Measurements from ENCODE around the gene NAV2.

Gene NAV2

DNA sequence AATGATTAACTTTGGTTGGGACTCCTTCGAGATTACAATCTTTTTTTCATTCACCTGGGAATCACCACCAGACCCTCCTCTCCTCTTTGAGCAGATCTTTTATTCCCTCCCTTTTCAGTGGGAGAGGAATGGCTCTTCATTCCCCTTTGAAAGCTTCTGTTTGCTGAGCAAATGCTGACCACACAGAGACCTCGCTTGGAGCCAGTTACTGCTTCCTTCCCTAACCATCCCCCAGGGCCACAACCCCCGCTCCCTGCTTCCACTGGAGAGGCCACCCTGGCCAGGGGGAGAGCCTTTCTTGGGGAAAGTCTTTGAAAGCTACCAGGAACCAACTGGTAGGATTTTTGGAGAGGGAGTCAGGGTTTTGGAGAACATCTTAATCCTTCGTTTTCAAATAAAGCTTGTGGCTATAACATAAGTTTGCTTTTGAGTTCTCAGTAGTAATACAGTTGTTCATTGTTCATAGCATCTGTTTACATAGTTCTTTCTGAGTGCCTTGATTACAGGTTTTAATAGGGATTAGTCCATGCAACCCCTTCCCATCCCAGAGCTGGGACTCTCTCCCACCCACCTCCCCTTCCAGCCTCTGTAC, 309.2 kb downstream of the NAV2 start:
- no peak for DNase-seq (ENCODE audit: low read depth)
- H3K4me3 ChIP-seq (ENCODE audit: low read length) = no peak overlapping the region
- TF ChIP-seq, protein P1, sequence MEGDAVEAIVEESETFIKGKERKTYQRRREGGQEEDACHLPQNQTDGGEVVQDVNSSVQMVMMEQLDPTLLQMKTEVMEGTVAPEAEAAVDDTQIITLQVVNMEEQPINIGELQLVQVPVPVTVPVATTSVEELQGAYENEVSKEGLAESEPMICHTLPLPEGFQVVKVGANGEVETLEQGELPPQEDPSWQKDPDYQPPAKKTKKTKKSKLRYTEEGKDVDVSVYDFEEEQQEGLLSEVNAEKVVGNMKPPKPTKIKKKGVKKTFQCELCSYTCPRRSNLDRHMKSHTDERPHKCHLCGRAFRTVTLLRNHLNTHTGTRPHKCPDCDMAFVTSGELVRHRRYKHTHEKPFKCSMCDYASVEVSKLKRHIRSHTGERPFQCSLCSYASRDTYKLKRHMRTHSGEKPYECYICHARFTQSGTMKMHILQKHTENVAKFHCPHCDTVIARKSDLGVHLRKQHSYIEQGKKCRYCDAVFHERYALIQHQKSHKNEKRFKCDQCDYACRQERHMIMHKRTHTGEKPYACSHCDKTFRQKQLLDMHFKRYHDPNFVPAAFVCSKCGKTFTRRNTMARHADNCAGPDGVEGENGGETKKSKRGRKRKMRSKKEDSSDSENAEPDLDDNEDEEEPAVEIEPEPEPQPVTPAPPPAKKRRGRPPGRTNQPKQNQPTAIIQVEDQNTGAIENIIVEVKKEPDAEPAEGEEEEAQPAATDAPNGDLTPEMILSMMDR (conservative IDR thresholded peaks at IDR 0.05; ENCODE audit: low read depth, low read length) = no peak

DNA sequence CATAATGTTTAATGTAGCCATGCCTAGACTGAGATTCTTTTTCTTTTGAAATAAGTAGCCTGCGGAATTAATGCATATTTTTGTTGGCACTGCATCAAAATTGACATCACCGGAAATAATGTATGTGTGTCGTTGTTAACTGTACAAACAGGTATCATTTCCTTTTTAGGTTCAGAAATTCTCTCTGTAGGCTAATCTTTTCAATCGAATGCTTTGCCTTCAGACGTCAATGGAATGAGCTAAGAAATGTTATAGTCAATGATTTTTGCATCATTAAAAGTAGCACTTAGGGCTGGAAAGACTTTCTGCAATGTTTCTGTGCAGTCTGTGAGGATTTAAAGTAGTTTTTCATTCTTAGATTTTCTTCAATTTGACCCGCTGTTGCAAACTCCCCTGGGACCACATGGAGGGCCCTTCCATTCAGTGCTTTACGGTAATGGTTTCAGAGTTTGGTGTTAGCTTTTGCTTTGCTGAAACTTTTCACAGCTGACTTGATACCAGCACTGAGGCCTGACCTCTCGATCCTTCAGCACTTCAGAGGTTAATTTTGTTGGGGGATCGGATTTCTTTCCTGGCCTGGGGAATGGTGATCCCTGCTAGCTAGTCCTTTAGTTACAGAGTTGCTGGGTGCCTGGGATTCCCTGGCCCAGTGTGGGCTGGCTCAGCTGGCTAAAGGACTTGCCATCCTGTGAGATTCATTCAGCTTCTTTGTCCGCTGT, 309.9 kb downstream of the NAV2 start:
- H3K4me3 ChIP-seq (ENCODE audit: low read length) = peak overlapping the region; percentile 26
- TF ChIP-seq, protein P1 (conservative IDR thresholded peaks at IDR 0.05; ENCODE audit: low read depth, low read length) = no peak
- peak; percentile 63 for DNase-seq (ENCODE audit: low read depth)

DNA sequence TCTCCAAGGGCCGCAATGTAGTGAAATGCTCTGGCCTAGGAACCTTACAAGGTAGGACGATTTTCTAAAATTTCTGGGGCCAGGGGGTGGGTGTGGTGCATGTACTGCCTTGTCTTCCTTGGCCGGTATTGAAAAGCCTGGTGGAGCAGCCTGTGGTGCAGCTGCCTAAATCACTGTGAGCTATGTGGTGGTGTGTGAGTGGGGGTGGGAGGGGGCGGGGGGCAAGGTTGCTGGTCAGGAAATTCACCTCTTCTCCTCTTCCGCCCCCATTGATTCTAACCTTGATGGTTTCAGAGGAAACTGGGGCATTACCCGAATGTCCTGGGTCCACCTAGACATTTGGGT, 310.4 kb downstream of the NAV2 start:
- no peak for DNase-seq (ENCODE audit: low read depth)
- peak overlapping the region; percentile 26 for H3K4me3 ChIP-seq (ENCODE audit: low read length)
- TF ChIP-seq, protein P1 (conservative IDR thresholded peaks at IDR 0.05; ENCODE audit: low read depth, low read length) = no peak

DNA sequence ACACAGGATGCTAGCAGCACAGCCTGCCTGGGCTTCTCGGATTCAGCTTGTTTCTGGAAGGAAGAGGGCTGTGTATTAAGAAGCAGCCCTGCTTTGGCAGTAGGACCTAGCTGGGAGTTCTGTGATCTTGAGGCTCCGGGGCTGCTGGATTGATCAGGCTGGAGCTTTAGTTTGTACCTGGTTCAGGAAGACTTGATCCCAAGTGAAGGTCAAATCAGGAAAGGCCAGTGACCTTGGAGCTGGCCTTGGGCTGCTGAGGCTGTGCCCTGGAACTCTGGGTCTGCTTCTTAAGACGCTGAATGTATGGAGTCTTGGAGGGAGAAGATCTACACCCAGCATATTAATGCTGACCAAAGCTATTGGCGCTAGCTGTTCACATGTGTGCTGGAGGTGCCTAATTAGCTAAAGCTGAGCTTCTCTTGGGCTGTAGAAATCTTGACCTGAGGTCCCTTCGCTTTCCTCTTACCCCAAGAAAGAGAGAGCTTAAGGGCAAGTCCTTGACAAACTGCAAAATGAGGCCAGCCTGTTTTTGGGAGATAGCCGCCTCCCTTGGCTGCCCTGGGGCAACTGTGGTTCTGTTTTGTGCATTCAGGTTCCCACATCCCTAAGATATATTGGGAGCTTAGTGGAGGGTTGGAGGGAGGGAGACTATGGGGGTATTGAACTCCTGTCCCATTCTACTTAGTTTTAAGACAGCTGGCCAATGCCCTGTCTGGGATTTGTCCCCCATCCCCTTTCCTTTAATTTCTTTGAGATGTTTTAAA, 311.7 kb downstream of the NAV2 start:
- no peak overlapping the region for H3K4me3 ChIP-seq (ENCODE audit: low read length)
- TF ChIP-seq, protein P1 (conservative IDR thresholded peaks at IDR 0.05; ENCODE audit: low read depth, low read length) = no peak
- DNase-seq (ENCODE audit: low read depth) = no peak

DNA sequence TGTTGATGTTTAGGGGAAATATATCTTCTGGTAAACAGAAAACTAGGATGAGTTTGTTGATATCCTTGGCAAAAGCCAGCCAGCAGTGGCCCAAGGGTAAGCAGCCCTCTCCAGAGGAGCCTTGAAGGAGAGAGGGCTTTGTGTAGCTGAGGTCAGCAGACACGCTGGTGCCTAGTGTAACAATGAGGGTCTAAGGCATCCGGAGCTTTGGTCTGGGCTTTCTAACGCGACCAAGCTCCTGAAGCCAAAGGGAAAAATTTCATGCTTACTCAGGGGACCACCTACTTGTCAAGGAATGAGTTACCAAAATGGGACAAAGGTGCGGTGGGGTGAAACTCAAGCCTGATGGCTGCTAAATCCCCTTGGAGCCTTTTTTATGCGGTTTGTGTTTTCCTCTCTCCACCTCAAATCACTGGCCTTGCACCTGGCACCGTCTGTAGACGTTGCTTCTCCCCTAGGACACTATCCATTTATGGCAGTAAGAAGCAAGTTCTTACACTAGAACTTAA, 312.7 kb downstream of the NAV2 start:
- DNase-seq (ENCODE audit: low read depth) = no peak

DNA sequence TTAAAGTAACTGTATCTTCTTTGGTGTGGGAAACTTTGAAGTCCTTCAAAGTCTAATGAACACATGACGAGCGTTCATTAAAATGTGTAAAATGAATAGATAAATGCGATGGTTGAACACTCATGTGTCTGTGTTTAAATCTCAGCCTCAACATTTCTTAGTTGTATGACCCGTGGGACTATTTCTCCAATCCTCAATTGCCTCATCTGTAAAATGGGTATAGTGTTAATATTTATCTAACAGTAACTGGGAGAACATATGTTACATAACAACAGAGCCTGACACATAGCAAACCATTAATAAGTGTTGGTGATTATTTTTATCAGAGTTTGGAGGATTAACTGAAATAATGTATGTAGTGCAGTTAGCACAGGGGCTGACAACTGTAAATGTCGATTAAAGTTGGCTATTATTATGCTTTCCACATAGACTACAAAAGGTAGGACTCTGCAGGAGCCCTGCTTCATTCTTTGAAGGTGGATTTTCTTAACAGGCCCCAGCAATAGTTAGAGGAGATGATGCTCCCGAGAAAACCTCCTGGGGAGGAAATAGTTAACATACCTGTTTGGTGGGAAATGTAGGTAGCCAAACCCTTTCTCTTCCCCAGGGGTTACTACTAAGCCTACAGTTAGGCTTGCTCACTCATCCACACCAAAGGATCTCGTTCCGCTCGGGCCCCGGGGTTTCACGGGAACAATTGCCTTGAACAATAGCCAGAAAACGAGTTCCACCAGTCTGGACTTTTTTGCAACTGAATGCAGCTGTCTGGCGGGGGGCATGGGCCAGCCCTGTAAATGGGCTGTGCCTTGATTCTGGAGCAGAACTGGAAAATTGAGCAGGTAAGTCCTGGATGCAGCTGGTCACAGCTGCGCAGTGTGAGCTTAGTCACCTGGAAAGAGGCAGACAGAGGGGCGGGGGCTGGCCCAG, 314.3 kb downstream of the NAV2 start:
- no peak for DNase-seq (ENCODE audit: low read depth)
- H3K4me3 ChIP-seq (ENCODE audit: low read length) = no peak overlapping the region
- TF ChIP-seq, protein P1 (conservative IDR thresholded peaks at IDR 0.05; ENCODE audit: low read depth, low read length) = no peak

More for the DNA sequence above, 312.7 kb downstream of the NAV2 start:
- no peak overlapping the region for H3K4me3 ChIP-seq (ENCODE audit: low read length)
- TF ChIP-seq, protein P1 (conservative IDR thresholded peaks at IDR 0.05; ENCODE audit: low read depth, low read length) = no peak
